ENCODE results near the gene LUC7L.

DNA sequence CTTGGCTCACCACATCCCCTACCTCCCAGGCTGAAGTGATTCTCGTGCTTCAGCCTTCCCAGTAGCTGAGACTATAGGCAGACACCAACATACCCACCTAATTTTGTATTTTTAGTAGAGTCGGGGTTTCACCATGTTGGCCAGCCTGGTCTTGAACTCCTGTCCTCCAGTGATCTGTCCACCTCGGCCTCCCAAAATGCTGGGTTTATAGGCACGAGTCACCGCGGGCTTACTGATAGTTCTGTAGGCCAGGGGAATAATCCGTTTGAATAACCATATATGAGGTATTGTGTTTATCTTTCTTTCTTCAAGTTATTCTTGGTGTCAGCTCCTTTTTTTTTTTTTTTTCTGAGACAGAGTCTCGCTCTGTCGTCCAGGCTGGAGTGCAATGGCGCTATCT lies 13.0 kb upstream of the LUC7L start:
- TF ChIP-seq, protein P1, sequence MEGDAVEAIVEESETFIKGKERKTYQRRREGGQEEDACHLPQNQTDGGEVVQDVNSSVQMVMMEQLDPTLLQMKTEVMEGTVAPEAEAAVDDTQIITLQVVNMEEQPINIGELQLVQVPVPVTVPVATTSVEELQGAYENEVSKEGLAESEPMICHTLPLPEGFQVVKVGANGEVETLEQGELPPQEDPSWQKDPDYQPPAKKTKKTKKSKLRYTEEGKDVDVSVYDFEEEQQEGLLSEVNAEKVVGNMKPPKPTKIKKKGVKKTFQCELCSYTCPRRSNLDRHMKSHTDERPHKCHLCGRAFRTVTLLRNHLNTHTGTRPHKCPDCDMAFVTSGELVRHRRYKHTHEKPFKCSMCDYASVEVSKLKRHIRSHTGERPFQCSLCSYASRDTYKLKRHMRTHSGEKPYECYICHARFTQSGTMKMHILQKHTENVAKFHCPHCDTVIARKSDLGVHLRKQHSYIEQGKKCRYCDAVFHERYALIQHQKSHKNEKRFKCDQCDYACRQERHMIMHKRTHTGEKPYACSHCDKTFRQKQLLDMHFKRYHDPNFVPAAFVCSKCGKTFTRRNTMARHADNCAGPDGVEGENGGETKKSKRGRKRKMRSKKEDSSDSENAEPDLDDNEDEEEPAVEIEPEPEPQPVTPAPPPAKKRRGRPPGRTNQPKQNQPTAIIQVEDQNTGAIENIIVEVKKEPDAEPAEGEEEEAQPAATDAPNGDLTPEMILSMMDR (IDR thresholded peaks at IDR 0.05), result no peak
- no peak for TF ChIP-seq POLR2A (IDR thresholded peaks at IDR 0.05)
- no peak for TF ChIP-seq EP300 (IDR thresholded peaks at IDR 0.05)
